NCI-H774 (cell line): ENCODE measurements around the gene HPRT1.

Experiments
- DNase-seq: peaks from one replicate; lab custom pipeline; 2025; lab: John Stamatoyannopoulos, UW

Gene HPRT1

DNA sequence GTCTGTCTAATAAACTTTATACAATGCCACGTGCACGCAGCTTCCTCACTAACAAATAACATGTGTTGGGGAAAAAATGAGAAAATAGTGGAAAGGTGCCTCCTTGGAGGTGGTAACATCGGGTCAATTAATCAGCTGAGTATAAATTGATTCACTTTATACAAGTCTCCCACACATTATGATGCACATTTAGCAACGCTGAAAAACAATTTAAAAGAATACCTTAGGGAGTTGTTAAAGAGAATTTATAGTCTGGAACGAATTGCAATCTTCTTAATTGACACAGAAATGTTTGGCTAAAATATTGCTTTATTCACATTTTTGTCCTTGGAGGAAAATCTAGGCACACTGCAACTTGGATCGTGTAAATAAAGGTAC lies 84.2 kb downstream of the HPRT1 start:
- no peak for DNase-seq

GRCh38 chrX:134544513-134545151 lies 84.7 kb downstream of the HPRT1 start:
- no peak for DNase-seq

DNA sequence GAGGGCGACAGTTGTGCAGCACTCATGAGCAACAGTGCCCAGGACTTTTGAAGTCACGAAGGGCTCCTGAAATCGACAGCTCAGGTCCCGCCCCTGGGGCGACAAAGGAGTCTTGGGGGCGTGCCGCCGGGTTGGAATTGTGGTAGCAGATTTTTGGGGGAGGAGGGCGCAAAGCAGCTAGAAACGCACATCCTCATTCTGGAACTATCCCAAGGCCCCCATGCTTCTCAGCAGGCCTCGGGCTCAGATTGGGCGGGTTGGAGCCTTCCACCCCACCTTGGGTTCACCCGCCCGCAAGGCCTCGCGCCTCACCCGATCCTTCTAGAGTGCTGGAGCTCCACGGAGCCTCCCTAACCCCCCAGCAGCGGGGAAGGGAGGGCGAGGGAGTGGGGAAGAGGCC lies 85.5 kb downstream of the HPRT1 start:
- DNase-seq, result no peak

- DNase-seq, result no peak
These were observed 86.2 kb downstream of the HPRT1 start for GRCh38 chrX:134546187-134546586.

GRCh38 chrX:134547047-134547679 lies 87.2 kb downstream of the HPRT1 start:
- DNase-seq, result no peak

GRCh38 chrX:134548257-134549201 lies 88.6 kb downstream of the HPRT1 start:
- no peak for DNase-seq
